HL-60 (cell line): ENCODE data around the gene FOXK2.

Source experiments
- DNase-seq, 2 experiments: peaks; one replicate each; pipeline ENCODE4 v3.0.0-alpha.2; 2010 to 2020; ENCODE audit warnings: low read depth in 1 of 2, low spot score in 1 of 2
- H3K27ac ChIP-seq: fragments of 250-450 bp; sonication (Bioruptor Pico); replicated peaks from 2 replicates; pipeline ENCODE4 v1.5.1; 2020; ENCODE audit warnings: mild to moderate bottlenecking, moderate library complexity
- H3K27me3 ChIP-seq: fragments of 250-450 bp; sonication (Bioruptor Pico); 2 replicates; pipeline ENCODE4 v1.5.1; 2021; ENCODE audit warnings: mild to moderate bottlenecking, moderate library complexity; ENCODE audit not compliant: insufficient read depth, poor library complexity, severe bottlenecking
- H3K4me3 ChIP-seq: replicated peaks from 2 replicates; pipeline ENCODE4 v1.5.1; 2011; ENCODE audit warnings: mild to moderate bottlenecking, control low read depth, low read length; ENCODE audit not compliant: insufficient read depth
- GABPA ChIP-seq: IDR thresholded peaks from 2 replicates; pipeline ENCODE4 v1.6.1; 2012; ENCODE audit warnings: low read depth
- POLR2AphosphoS5 ChIP-seq: IDR thresholded peaks from 2 replicates; pipeline ENCODE4 v1.6.1; 2012; ENCODE audit warnings: low read depth
- SPI1 ChIP-seq: IDR thresholded peaks from 2 replicates; pipeline ENCODE4 v1.6.1; 2012; ENCODE audit warnings: low read depth, mild to moderate bottlenecking, borderline replicate concordance
- TF ChIP-seq, protein P1 (sequence below): IDR thresholded peaks from 2 replicates; pipeline ENCODE4 v1.6.1; 2012; ENCODE audit warnings: low read depth; ENCODE audit not compliant: insufficient replicate concordance
- TF ChIP-seq, protein P2 (sequence below): IDR thresholded peaks from one replicate; pipeline ENCODE4 v1.5.1; 2011; ENCODE audit warnings: low read length, control low read depth, inconsistent platforms; ENCODE audit not compliant: insufficient read depth

FOXK2 gene

DNA sequence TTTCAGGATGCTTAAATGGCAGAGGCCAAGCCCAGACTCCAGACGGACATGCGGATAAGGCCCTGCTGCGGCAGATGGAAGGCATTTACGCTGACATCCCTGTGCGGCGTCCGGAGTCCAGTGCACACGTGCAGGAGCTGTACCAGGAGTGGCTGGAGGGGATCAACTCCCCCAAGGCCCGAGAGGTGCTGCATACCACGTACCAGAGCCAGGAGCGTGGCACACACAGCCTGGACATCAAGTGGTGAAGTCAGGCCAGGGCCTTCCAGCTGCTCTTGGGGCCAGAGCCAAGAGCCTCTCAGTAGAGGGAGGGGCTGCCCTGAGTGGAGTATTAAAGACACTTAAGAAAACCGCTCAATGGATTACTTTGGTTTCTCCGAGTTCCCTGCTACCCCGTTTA lies 31.6 kb upstream of the FOXK2 start:
- Histone ChIP-seq H3K27ac (no peak overlapping the region), H3K27me3 (no peaks in the 10 kb centered on the region), H3K4me3 (no peak overlapping the region)
- TF ChIP-seq, protein P1, sequence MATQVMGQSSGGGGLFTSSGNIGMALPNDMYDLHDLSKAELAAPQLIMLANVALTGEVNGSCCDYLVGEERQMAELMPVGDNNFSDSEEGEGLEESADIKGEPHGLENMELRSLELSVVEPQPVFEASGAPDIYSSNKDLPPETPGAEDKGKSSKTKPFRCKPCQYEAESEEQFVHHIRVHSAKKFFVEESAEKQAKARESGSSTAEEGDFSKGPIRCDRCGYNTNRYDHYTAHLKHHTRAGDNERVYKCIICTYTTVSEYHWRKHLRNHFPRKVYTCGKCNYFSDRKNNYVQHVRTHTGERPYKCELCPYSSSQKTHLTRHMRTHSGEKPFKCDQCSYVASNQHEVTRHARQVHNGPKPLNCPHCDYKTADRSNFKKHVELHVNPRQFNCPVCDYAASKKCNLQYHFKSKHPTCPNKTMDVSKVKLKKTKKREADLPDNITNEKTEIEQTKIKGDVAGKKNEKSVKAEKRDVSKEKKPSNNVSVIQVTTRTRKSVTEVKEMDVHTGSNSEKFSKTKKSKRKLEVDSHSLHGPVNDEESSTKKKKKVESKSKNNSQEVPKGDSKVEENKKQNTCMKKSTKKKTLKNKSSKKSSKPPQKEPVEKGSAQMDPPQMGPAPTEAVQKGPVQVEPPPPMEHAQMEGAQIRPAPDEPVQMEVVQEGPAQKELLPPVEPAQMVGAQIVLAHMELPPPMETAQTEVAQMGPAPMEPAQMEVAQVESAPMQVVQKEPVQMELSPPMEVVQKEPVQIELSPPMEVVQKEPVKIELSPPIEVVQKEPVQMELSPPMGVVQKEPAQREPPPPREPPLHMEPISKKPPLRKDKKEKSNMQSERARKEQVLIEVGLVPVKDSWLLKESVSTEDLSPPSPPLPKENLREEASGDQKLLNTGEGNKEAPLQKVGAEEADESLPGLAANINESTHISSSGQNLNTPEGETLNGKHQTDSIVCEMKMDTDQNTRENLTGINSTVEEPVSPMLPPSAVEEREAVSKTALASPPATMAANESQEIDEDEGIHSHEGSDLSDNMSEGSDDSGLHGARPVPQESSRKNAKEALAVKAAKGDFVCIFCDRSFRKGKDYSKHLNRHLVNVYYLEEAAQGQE, result no peak
- TF ChIP-seq GABPA (no peak), POLR2AphosphoS5 (no peak), SPI1 (no peak)
- TF ChIP-seq, protein P2, sequence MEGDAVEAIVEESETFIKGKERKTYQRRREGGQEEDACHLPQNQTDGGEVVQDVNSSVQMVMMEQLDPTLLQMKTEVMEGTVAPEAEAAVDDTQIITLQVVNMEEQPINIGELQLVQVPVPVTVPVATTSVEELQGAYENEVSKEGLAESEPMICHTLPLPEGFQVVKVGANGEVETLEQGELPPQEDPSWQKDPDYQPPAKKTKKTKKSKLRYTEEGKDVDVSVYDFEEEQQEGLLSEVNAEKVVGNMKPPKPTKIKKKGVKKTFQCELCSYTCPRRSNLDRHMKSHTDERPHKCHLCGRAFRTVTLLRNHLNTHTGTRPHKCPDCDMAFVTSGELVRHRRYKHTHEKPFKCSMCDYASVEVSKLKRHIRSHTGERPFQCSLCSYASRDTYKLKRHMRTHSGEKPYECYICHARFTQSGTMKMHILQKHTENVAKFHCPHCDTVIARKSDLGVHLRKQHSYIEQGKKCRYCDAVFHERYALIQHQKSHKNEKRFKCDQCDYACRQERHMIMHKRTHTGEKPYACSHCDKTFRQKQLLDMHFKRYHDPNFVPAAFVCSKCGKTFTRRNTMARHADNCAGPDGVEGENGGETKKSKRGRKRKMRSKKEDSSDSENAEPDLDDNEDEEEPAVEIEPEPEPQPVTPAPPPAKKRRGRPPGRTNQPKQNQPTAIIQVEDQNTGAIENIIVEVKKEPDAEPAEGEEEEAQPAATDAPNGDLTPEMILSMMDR, result no peak
- no peak for DNase-seq

DNA sequence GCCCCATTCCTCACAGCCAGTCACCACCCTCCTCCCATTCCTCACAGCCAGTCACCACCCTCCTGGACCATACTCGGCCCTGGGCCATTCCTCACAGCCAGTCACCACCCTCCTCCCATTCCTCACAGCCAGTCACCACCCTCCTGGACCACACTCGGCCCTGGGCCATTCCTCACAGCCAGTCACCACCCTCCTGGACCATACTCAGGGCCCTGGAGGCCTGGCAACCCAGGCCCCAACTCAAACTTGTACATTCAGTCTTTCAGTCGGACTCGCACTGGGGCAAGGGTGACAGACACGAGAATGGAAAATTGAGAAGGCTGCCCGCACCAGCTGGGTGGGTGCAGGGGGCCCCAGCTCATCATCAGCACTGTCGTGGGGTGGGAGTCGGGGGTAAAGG lies 30.4 kb upstream of the FOXK2 start:
- H3K27ac ChIP-seq, result no peak overlapping the region

DNA sequence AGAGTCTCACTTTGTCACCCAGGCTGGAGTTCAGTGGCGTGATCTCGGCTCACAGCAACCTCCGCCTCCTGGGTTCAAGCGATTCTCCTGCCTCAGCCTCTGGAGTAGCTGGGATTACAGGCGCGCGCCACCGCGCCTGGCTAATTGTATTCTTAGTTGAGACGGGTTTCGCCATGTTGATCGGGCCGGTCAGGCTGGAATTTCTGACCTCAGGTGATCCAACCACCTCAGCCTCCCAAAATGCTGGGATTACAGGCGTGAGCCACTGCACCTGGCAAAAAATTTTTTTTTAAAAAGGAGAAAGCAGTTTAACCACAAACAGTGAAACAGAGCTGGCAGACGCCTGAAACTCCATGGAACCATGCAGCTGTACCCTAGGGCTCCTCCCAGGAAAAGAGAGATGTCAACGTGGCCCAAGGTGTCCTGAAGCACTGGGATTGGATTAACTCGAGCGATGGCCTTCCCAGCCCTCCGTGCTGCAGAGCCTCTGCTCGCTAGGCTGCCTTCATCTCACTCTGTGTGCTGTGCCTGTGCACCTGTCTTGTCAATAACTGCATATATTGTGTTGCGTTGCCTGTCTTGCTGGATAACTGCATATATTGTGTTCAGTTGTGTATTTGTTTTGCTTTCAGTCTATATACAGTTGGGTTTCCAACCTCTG lies 29.6 kb upstream of the FOXK2 start:
- TF ChIP-seq, protein P1, result no peak
- TF ChIP-seq POLR2AphosphoS5 (no peak), SPI1 (no peak), GABPA (no peak)
- TF ChIP-seq, protein P2, result no peak
- H3K4me3 ChIP-seq, result no peak overlapping the region
- no peak overlapping the region for H3K27ac ChIP-seq
- no peaks in the 10 kb centered on the region for H3K27me3 ChIP-seq
- no peak for DNase-seq

More for the DNA sequence above, 30.4 kb upstream of the FOXK2 start:
- no peak for TF ChIP-seq POLR2AphosphoS5
- no peak for TF ChIP-seq SPI1
- TF ChIP-seq, protein P1, result no peak
- TF ChIP-seq, protein P2, result no peak
- TF ChIP-seq GABPA, result no peak
- DNase-seq, result no peak
- Histone ChIP-seq H3K4me3 (no peak overlapping the region), H3K27me3 (no peaks in the 10 kb centered on the region)
